Neural cell (in vitro differentiated cells): ENCODE data around the gene ASIC3.

Experiments used
- CTCF ChIP-seq: fragments of 450-650 bp; IDR thresholded peaks from 2 replicates; pipeline ENCODE4 v1.5.1; 2014; ENCODE audit warnings: antibody characterized with exemption, mild to moderate bottlenecking, moderate library complexity; ENCODE audit not compliant: poor library complexity, severe bottlenecking
- EP300 ChIP-seq: fragments of 450-650 bp; conservative IDR thresholded peaks from 2 replicates; pipeline ENCODE4 v1.6.1; 2014; ENCODE audit warnings: antibody characterized with exemption, mild to moderate bottlenecking, moderate library complexity; ENCODE audit not compliant: poor library complexity, severe bottlenecking
- EZH2 ChIP-seq: fragments of 200-600, 300-800 bp; shearing (Covaris generic), sonication (generic); IDR thresholded peaks from 2 replicates; pipeline ENCODE4 v1.6.1; 2014; ENCODE audit warnings: antibody characterized with exemption, low read length, borderline replicate concordance, mild to moderate bottlenecking; ENCODE audit not compliant: insufficient read depth, poor library complexity, severe bottlenecking
- MXI1 ChIP-seq: fragments of 450-650 bp; conservative IDR thresholded peaks from 2 replicates; pipeline ENCODE4 v1.6.1; 2014; ENCODE audit warnings: antibody characterized with exemption, mild to moderate bottlenecking; ENCODE audit not compliant: poor library complexity, severe bottlenecking
- POLR2AphosphoS5 ChIP-seq: IDR thresholded peaks from 2 replicates; pipeline ENCODE4 v1.6.1; 2012
- RAD21 ChIP-seq: fragments of 450-650 bp; conservative IDR thresholded peaks from 2 replicates; pipeline ENCODE4 v1.6.1; 2014; ENCODE audit warnings: antibody characterized with exemption, mild to moderate bottlenecking, moderate library complexity
- REST ChIP-seq: IDR thresholded peaks from 2 replicates; pipeline ENCODE4 v1.6.1; 2012; ENCODE audit warnings: borderline replicate concordance
- SMC3 ChIP-seq: fragments of 450-650 bp; conservative IDR thresholded peaks from 2 replicates; pipeline ENCODE4 v1.6.1; 2014; ENCODE audit warnings: antibody characterized with exemption, mild to moderate bottlenecking, moderate library complexity; ENCODE audit not compliant: poor library complexity

GRCh38 chr7:151078233-151079040, 30.1 kb downstream of the ASIC3 start:
- TF ChIP-seq CTCF (no peak), REST (no peak), SMC3 (no peak), POLR2AphosphoS5 (no peak), EZH2 (no peak), EP300 (no peak), RAD21 (no peak), MXI1 (no peak)
